ENCODE results near the gene OR51I2.

OR51I2 gene

GRCh38 chr11:5420993-5421392, 28.1 kb upstream of the OR51I2 start (continued):
- no peak for TF ChIP-seq PATZ1 (CRISPR knock-in tag; IDR thresholded peaks at IDR 0.05; ENCODE audit: borderline replicate concordance)
- TF ChIP-seq ZC3H10 (CRISPR knock-in tag; IDR thresholded peaks at IDR 0.05): no peak
- TF ChIP-seq ARNTL (CRISPR knock-in tag; IDR thresholded peaks at IDR 0.05; ENCODE audit: borderline replicate concordance, low read depth): no peak
- TF ChIP-seq RARB (CRISPR knock-in tag; IDR thresholded peaks at IDR 0.05): no peak
- no peak for TF ChIP-seq ZNF565 (CRISPR knock-in tag; conservative IDR thresholded peaks at IDR 0.05; ENCODE audit: low read depth)
- TF ChIP-seq POU6F1 (CRISPR knock-in tag; IDR thresholded peaks at IDR 0.05; ENCODE audit: borderline replicate concordance, low read depth): no peak
- no peak for TF ChIP-seq ESRRG (CRISPR knock-in tag; IDR thresholded peaks at IDR 0.05)

GRCh38 chr11:5421811-5422210, 27.3 kb upstream of the OR51I2 start, which contains the start of gene OR51Q1:
TSS of gene OR51Q1 (plus strand) at chr11:5422111. CDS start at chr11:5422201, 90 bp downstream.
- no peak for ATAC-seq
- TF ChIP-seq ZNF565 (CRISPR knock-in tag; conservative IDR thresholded peaks at IDR 0.05; ENCODE audit: low read depth) (no peak), ZFP3 (CRISPR knock-in tag; IDR thresholded peaks at IDR 0.05) (no peak), CREB5 (CRISPR knock-in tag; IDR thresholded peaks at IDR 0.05; ENCODE audit: low read depth) (no peak)

- no peak for TF ChIP-seq ESRRG (CRISPR knock-in tag; IDR thresholded peaks at IDR 0.05)
- TF ChIP-seq CSDC2 (CRISPR knock-in tag; IDR thresholded peaks at IDR 0.05): no peak
- no peak for TF ChIP-seq TCF4 (CRISPR knock-in tag; IDR thresholded peaks at IDR 0.05; ENCODE audit: borderline replicate concordance)
- no peak for TF ChIP-seq BACH2 (CRISPR knock-in tag; IDR thresholded peaks at IDR 0.05; ENCODE audit: borderline replicate concordance)
- TF ChIP-seq ZNF70 (CRISPR knock-in tag; IDR thresholded peaks at IDR 0.05): no peak
- TF ChIP-seq ISL1 (CRISPR knock-in tag; IDR thresholded peaks at IDR 0.05): no peak
- no peak for TF ChIP-seq ZFP3 (CRISPR knock-in tag; IDR thresholded peaks at IDR 0.05)
- no peak for ATAC-seq
Observed at GRCh38 chr11:5423131-5423530, 26.0 kb upstream of the OR51I2 start.

- ATAC-seq: no peak
- TF ChIP-seq ARNTL (CRISPR knock-in tag; IDR thresholded peaks at IDR 0.05; ENCODE audit: borderline replicate concordance, low read depth): no peak
- TF ChIP-seq PATZ1 (CRISPR knock-in tag; IDR thresholded peaks at IDR 0.05; ENCODE audit: borderline replicate concordance): no peak
- TF ChIP-seq CSRNP3 (CRISPR knock-in tag; IDR thresholded peaks at IDR 0.05): no peak
- TF ChIP-seq PPARA (CRISPR knock-in tag; IDR thresholded peaks at IDR 0.05; ENCODE audit: borderline replicate concordance): no peak
- no peak for TF ChIP-seq RARB (CRISPR knock-in tag; IDR thresholded peaks at IDR 0.05)
- TF ChIP-seq GLIS3 (CRISPR knock-in tag; IDR thresholded peaks at IDR 0.05): no peak
- TF ChIP-seq CREB5 (CRISPR knock-in tag; IDR thresholded peaks at IDR 0.05; ENCODE audit: low read depth): no peak
- TF ChIP-seq BACH2 (CRISPR knock-in tag; IDR thresholded peaks at IDR 0.05; ENCODE audit: borderline replicate concordance): no peak
- no peak for TF ChIP-seq SNAI2 (CRISPR knock-in tag; IDR thresholded peaks at IDR 0.05)
- TF ChIP-seq ISL1 (CRISPR knock-in tag; IDR thresholded peaks at IDR 0.05): no peak
- no peak for TF ChIP-seq TCF4 (CRISPR knock-in tag; IDR thresholded peaks at IDR 0.05; ENCODE audit: borderline replicate concordance)
- no peak for TF ChIP-seq ZNF70 (CRISPR knock-in tag; IDR thresholded peaks at IDR 0.05)
- no peak for TF ChIP-seq ZC3H10 (CRISPR knock-in tag; IDR thresholded peaks at IDR 0.05)
- TF ChIP-seq CSDC2 (CRISPR knock-in tag; IDR thresholded peaks at IDR 0.05): no peak
- no peak for TF ChIP-seq ZFP3 (CRISPR knock-in tag; IDR thresholded peaks at IDR 0.05)
- no peak for TF ChIP-seq POU6F1 (CRISPR knock-in tag; IDR thresholded peaks at IDR 0.05; ENCODE audit: borderline replicate concordance, low read depth)
- TF ChIP-seq ZNF565 (CRISPR knock-in tag; conservative IDR thresholded peaks at IDR 0.05; ENCODE audit: low read depth): no peak
- TF ChIP-seq ESRRG (CRISPR knock-in tag; IDR thresholded peaks at IDR 0.05): no peak
Observed at GRCh38 chr11:5441414-5441813, 7.7 kb upstream of the OR51I2 start, which contains the start of gene OR51I1. TSS of gene OR51I1 (minus strand) at chr11:5441514. CDS start at chr11:5441514, 0 bp downstream.

All from SK-N-SH treated with all-trans-retinoic acid at 6 μM for 48 hours (cell line).